ENCODE results near the gene POU2F1. TPM values are rescaled to one million over a fixed set of nuclear protein-coding genes. Genes with fewer than 3 reads are reported as not detected.

POU2F1 gene
- total and polyA plus RNA-seq, 2 experiments from 2014 or later: 38.8 to 66.1 TPM

- H3K27ac Mint-ChIP-seq: no peak overlapping the region
- Histone ChIP-seq H3K4me1 (ENCODE audit: insufficient read depth) (no peaks in the 10 kb centered on the region), H2AFZ (no peak overlapping the region), H3K4me2 (no peak overlapping the region), H3K36me3 (ENCODE audit: insufficient read depth) (peaks cover 13% of the 10 kb centered on the region), H4K20me1 (replicated peaks; ENCODE audit: insufficient read depth) (peaks cover 5% of the 10 kb centered on the region; the same call in 1 of the 2 replicates), H3K9me2 (ENCODE audit: insufficient read depth) (no peaks in the 10 kb centered on the region), H3F3A (replicated peaks; ENCODE audit: low read depth) (no peaks in the 10 kb centered on the region), H3K27me3 (ENCODE audit: insufficient read depth) (no peaks in the 10 kb centered on the region), H3K27ac (ENCODE audit: low read depth) (no peak overlapping the region), H3K4me3 (no peak overlapping the region), H3K79me2 (replicated peaks; ENCODE audit: insufficient read depth) (peaks cover 100% of the 10 kb centered on the region)
- peaks cover 6% of the 10 kb centered on the region for H3K27me3 Mint-ChIP-seq (ENCODE audit: insufficient read depth, low read depth, poor library complexity)
- peaks cover 88% of the 10 kb centered on the region for H3K36me3 Mint-ChIP-seq (ENCODE audit: low read depth)
- H3K4me3 Mint-ChIP-seq: no peak overlapping the region
- H3K9me3 Mint-ChIP-seq: peaks cover 71% of the 10 kb centered on the region
- DNase-seq (ENCODE audit: low spot score) (no peak), ATAC-seq (no peak)
- no peak for TF ChIP-seq ZNF462 (CRISPR knock-in tag; IDR thresholded peaks at IDR 0.05)
- TF ChIP-seq EZH2 (IDR thresholded peaks at IDR 0.05; ENCODE audit: low read depth, unreplicated experiment): no peak
- no peak for TF ChIP-seq JUNB (IDR thresholded peaks at IDR 0.05; ENCODE audit: unreplicated experiment)
- no peak for TF ChIP-seq CTCF (conservative IDR thresholded peaks at IDR 0.05; ENCODE audit: low read depth in 2 of 2)
- no peak for TF ChIP-seq REST (IDR thresholded peaks at IDR 0.05; ENCODE audit: unreplicated experiment)
- no peak for TF ChIP-seq ETS1 (IDR thresholded peaks at IDR 0.05)
- TF ChIP-seq NANOG (IDR thresholded peaks at IDR 0.05; ENCODE audit: borderline replicate concordance): no peak
- no peak for TF ChIP-seq ZNF331 (CRISPR knock-in tag; IDR thresholded peaks at IDR 0.05; ENCODE audit: low read depth)
- no peak for TF ChIP-seq CREB1 (CRISPR knock-in tag; IDR thresholded peaks at IDR 0.05; ENCODE audit: low read depth)
- no peak for TF ChIP-seq STAT1 (IDR thresholded peaks at IDR 0.05; ENCODE audit: unreplicated experiment)
- no peak for TF ChIP-seq POLR2AphosphoS5 (IDR thresholded peaks at IDR 0.05; ENCODE audit: low read depth)
- no peak for TF ChIP-seq ZNF114 (CRISPR knock-in tag; IDR thresholded peaks at IDR 0.05)
- no peak for TF ChIP-seq EZH2phosphoT487 (IDR thresholded peaks at IDR 0.05; ENCODE audit: unreplicated experiment)
- H3K4me1 Mint-ChIP-seq: no peaks in the 10 kb centered on the region
Measured at GRCh38 chr1:167317463-167317862, 96.8 kb downstream of the POU2F1 start.
